GM12874 (cell line): ENCODE results near the gene ANKRD28.

ENCODE experiments used
- TF ChIP-seq, protein P1 (sequence below): IDR thresholded peaks from 2 replicates; pipeline ENCODE4 v1.5.1; 2011; ENCODE audit warnings: low read depth, mild to moderate bottlenecking, control low read depth, low read length, moderate library complexity; ENCODE audit not compliant: insufficient read depth

The ANKRD28 gene

DNA sequence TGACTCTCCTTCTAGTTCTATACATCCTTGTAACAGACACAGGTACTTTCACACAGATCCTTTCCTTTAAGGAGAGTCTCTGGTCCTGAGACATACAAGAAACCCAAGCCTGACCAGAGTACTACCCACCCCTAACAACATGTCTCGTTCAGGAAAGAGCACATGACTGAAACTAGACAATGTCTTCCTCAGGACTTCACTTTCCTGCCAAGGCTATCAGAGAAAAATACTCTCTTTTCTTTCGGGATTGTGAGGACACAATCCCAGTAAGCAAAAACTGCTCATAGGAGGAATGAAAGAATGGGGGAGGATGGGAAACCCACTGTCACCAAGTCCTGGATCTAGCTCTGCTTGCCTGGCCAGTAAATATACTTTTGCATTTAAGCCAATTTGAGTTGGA is 11.5 kb upstream of the ANKRD28 start:
- TF ChIP-seq, protein P1, sequence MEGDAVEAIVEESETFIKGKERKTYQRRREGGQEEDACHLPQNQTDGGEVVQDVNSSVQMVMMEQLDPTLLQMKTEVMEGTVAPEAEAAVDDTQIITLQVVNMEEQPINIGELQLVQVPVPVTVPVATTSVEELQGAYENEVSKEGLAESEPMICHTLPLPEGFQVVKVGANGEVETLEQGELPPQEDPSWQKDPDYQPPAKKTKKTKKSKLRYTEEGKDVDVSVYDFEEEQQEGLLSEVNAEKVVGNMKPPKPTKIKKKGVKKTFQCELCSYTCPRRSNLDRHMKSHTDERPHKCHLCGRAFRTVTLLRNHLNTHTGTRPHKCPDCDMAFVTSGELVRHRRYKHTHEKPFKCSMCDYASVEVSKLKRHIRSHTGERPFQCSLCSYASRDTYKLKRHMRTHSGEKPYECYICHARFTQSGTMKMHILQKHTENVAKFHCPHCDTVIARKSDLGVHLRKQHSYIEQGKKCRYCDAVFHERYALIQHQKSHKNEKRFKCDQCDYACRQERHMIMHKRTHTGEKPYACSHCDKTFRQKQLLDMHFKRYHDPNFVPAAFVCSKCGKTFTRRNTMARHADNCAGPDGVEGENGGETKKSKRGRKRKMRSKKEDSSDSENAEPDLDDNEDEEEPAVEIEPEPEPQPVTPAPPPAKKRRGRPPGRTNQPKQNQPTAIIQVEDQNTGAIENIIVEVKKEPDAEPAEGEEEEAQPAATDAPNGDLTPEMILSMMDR, result no peak

DNA sequence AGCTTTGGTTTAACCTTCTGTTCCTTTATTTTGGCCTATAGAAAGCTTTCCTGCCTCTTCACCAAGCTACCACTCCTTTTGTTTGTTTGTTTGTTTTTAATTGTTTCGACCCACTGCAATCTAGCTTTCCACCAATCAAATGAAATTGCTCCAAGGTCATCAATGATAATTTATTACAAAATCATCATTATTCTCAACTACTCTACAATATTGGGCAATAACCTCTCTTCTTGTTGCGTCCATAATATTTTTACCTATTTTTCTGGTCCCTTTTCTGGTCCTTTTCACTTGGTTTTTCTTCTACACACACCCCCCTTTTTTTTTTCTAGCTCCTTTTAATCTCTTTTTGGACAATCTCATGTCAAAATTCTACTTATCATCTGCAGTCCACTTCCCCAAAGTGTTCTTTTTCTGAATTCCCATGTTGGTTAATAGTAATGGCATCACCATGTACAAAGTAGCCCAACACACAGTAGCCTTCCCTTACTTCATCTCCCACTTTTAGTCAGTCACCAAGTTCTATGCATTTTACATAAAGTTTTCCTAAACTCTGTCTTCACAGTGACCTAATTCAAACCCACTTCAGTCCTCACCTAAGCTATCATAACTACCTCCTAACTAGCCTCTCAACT is 11.0 kb upstream of the ANKRD28 start:
- TF ChIP-seq, protein P1, result no peak

DNA sequence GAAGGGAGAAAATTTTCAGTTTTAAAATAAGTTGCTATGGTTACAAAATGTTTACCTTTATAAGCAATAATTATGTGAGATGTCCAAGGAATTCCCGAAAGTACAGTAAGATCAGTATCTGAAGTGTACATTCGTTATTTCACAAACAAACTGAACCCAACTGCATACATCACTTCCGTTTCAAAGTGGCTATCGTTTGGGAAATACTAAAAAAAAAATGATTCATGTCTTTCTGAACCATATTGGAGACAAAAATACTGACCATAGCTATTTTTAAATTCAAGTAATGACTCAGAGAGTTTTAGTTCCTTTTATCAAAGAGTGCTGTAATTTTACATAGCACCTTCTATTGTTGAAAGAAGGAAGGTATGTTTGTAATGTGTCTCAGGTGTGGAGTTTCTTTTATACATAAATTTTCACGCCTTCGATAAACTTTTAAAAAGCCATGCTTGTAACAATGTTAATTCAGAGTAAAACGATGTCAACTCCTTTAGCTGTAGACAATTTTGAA is 8.0 kb upstream of the ANKRD28 start:
- TF ChIP-seq, protein P1, result no peak

DNA sequence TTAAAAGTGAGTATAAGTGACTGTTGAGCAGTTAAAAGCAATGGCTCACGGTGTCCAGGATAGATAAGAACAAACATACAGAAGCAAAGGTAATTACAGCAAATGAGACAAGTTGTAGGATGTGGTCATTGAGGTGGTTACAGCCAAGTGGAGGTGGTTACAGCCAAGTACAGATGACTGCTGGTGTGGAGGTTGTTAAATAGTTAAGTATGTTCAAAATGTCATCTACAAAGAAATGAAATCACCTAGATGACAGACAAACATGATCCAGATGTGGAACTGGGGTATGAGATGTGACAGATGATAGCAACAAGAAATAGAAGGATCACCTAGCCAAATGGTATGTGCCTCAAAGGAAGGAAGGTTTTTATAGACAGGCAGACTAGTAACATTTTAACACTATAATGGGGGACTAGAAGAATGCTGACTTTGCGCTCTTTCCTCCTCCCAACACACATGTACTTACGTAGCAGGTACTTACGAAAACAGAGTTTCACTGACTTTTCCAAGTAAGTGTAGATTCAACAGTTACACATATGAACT is 6.8 kb upstream of the ANKRD28 start:
- TF ChIP-seq, protein P1, result no peak

DNA sequence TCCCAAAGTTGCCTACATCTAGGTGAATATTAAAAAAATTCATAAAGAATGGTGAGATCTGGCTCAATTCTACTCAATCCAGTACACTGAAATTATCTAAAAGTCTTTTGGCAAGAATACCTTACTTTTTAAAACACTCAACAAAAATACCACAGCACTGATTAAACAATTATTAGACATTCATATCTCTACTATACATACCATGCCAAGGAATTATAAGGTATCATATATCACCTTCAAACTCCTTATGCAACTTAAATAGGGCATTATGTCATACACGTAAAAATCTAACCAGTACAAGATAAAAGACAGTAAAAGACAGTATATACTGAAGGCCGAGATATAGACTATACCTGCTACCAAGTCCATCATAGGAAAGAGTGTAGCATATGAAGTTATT is 6.1 kb upstream of the ANKRD28 start:
- TF ChIP-seq, protein P1, result no peak

DNA sequence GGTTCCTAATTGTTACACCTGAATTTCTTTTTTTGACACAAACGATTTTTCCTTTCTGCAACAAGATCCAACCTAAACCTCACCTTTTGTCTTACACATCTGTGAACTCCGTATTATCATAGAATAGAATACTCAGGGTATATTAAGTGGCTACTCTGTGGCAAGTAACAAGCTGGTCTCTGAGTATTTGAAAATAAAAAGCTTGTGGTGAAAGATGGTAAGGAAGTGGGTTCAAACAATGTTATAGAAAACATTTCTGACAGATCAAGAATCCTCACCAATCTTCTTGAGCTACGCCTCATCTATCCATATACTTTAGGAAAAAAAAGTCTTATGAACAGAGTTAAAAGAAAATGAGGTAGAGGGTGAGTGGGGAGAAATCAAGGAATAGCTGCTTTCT is 3.5 kb upstream of the ANKRD28 start:
- TF ChIP-seq, protein P1, result no peak

DNA sequence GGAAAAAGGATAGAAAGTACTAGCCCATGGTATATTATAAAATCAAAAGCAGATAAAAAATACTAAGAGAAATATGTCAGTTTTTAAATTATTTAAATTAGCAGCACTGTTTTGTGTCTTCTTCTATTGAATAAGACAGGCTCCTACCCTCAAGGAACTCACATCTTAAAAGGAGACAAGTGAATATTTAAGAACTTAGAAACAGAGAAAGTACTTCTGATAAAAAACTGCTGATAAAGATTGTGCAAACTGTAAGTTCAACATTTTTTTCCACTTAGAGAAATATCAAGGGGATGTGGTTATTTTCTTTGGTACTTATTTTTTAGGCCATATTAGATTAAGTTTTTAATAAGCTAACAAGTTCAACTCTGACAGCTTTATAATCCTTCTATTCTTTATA is 3.0 kb upstream of the ANKRD28 start:
- TF ChIP-seq, protein P1, result no peak
